ENCODE results near the gene LMBRD2. TPM values are rescaled to one million over a fixed set of nuclear protein-coding genes. Genes with fewer than 3 reads are reported as not detected.

The LMBRD2 gene
- total and polyA plus RNA-seq, 2 donors (not counting 1 experiment from before 2014, with no cell fraction given) = 2.1 to 10.0 TPM

DNA sequence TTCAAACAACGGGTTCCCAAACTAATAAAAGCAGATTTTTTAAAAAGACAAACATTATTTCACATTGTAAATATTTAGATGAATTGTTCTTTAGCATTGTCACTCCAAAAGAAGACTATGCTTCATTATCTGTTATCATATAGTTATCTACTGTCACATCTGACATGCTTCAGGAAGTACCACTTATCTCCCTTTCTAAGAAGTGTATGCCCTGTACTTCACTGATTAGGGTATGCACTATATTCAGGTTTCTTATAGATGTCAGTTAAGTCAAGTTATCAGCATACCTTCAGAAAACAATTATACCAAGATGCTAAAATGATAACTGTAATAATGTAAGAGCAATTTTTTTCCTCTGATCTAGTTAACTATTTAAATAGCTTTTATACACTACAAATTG is 40.4 kb downstream of the LMBRD2 start:
- no peaks in the 10 kb centered on the region for H3K4me1 ChIP-seq (ENCODE audit: control insufficient read depth in 2 of 2, insufficient read depth in 2 of 2, low read length in 2 of 2)
- no peak for ATAC-seq (ENCODE audit: low read depth)
- no peak overlapping the region for H2AFZ ChIP-seq (ENCODE audit: insufficient read depth, low read depth, low read length, poor library complexity, severe bottlenecking)
- no peaks in the 10 kb centered on the region for H3K27me3 ChIP-seq (replicated peaks in 1 of 4; ENCODE audit: control extremely low read depth in 1 of 4, control insufficient read depth in 3 of 4, insufficient read depth in 4 of 4, low read length in 3 of 4)
- no peaks in the 10 kb centered on the region for H3K27me3 Mint-ChIP-seq
- no peaks in the 10 kb centered on the region for H4K20me1 ChIP-seq (ENCODE audit: control insufficient read depth, insufficient read depth, low read length, poor library complexity, severe bottlenecking)
- H3K9me3 Mint-ChIP-seq (ENCODE audit: insufficient read depth) = no peaks in the 10 kb centered on the region
- no peak overlapping the region for H3K4me2 ChIP-seq (replicated peaks; ENCODE audit: low read depth, low read length, poor library complexity, severe bottlenecking)
- no peak overlapping the region for H3K4me3 Mint-ChIP-seq
- no peak overlapping the region for H3K9ac ChIP-seq (ENCODE audit: low read length)
- no peak for DNase-seq
- no peak overlapping the region for H3K27ac ChIP-seq (ENCODE audit: low read length in 2 of 2)
- H3K9me3 ChIP-seq (ENCODE audit: control extremely low read depth in 1 of 3, control insufficient read depth in 2 of 3, insufficient read depth in 1 of 3, low read length in 2 of 3) = no peaks in the 10 kb centered on the region
- no peaks in the 10 kb centered on the region for H3K79me2 ChIP-seq (ENCODE audit: control insufficient read depth, insufficient read depth, low read length)
- CTCF ChIA-PET = no interaction called here
- peaks cover 14 to 47% of the 10 kb centered on the region in 2 experiments for H3K36me3 ChIP-seq (replicated peaks in 1 of 2; ENCODE audit: control extremely low read depth in 1 of 2, control insufficient read depth in 1 of 2, extremely low read depth in 1 of 2, insufficient read depth in 2 of 2, low read length in 1 of 2)
- H3K27ac Mint-ChIP-seq = no peak overlapping the region
- TF ChIP-seq, protein P1, sequence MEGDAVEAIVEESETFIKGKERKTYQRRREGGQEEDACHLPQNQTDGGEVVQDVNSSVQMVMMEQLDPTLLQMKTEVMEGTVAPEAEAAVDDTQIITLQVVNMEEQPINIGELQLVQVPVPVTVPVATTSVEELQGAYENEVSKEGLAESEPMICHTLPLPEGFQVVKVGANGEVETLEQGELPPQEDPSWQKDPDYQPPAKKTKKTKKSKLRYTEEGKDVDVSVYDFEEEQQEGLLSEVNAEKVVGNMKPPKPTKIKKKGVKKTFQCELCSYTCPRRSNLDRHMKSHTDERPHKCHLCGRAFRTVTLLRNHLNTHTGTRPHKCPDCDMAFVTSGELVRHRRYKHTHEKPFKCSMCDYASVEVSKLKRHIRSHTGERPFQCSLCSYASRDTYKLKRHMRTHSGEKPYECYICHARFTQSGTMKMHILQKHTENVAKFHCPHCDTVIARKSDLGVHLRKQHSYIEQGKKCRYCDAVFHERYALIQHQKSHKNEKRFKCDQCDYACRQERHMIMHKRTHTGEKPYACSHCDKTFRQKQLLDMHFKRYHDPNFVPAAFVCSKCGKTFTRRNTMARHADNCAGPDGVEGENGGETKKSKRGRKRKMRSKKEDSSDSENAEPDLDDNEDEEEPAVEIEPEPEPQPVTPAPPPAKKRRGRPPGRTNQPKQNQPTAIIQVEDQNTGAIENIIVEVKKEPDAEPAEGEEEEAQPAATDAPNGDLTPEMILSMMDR (IDR thresholded peaks at IDR 0.05) = no peak
- no peak for TF ChIP-seq EZH2 (IDR thresholded peaks at IDR 0.05; ENCODE audit: borderline replicate concordance, insufficient read depth, low read depth, low read length, poor library complexity, severe bottlenecking)
- POLR2A ChIA-PET = no interaction called here
- WGBS (ENCODE audit: insufficient coverage) = no CpG with 5 or more reads among the region's 1 CpG
- H3K4me3 ChIP-seq (ENCODE audit: control extremely low read depth in 1 of 5, extremely low read depth in 1 of 5, insufficient read depth in 1 of 5, low read depth in 2 of 5, low read length in 4 of 5) = no peak overlapping the region
- intact Hi-C loops (cut with micrococcal nuclease) = no loop called here
- no peaks in the 10 kb centered on the region for H3K4me1 Mint-ChIP-seq

DNA sequence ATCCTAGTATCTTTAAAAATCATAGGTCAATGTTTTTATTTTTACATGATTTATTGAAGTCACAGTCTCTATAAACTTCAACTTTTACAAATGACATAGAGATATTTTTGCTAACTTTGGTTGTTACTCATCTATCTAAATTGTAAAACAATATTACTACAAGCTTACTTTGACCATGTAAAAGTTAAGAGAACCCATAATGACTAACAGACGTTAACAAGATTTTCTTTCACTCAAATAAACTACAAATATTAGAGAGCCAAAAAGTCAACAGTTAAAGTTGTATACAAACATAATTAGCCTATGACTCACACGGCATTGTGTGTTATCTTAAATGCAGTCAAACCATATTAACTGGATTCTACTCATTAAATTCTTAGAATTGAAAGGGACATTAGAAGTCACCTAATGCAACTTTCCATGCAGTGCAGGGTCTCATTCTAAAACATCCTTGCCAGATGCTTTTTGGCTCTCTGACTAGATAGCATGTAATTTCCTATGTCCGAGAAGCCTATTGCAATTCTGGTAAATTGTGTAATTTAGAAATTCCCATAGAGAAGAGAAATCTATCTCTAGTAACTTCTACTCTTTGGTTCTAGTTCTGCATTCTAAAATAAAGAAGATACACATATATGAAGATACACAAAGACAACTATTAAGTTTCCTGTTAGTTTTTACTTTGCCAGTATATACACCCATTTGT is 42.8 kb downstream of the LMBRD2 start:
- intact Hi-C loops (cut with micrococcal nuclease) = no loop called here

More for the DNA sequence above, 42.8 kb downstream of the LMBRD2 start:
- Histone ChIP-seq H3K4me2 (replicated peaks; ENCODE audit: low read depth, low read length, poor library complexity, severe bottlenecking) (no peak overlapping the region), H3K4me1 (ENCODE audit: control insufficient read depth in 2 of 2, insufficient read depth in 2 of 2, low read length in 2 of 2) (no peaks in the 10 kb centered on the region), H4K20me1 (ENCODE audit: control insufficient read depth, insufficient read depth, low read length, poor library complexity, severe bottlenecking) (no peaks in the 10 kb centered on the region), H3K36me3 (replicated peaks in 1 of 2; ENCODE audit: control extremely low read depth in 1 of 2, control insufficient read depth in 1 of 2, extremely low read depth in 1 of 2, insufficient read depth in 2 of 2, low read length in 1 of 2) (peaks cover 21 to 60% of the 10 kb centered on the region in 2 experiments), H3K9me3 (ENCODE audit: control extremely low read depth in 1 of 3, control insufficient read depth in 2 of 3, insufficient read depth in 1 of 3, low read length in 2 of 3) (no peaks in the 10 kb centered on the region), H3K27me3 (replicated peaks in 1 of 4; ENCODE audit: control extremely low read depth in 1 of 4, control insufficient read depth in 3 of 4, insufficient read depth in 4 of 4, low read length in 3 of 4) (no peaks in the 10 kb centered on the region), H2AFZ (ENCODE audit: insufficient read depth, low read depth, low read length, poor library complexity, severe bottlenecking) (no peak overlapping the region), H3K27ac (ENCODE audit: low read length in 2 of 2) (no peak overlapping the region), H3K79me2 (ENCODE audit: control insufficient read depth, insufficient read depth, low read length) (no peaks in the 10 kb centered on the region), H3K4me3 (ENCODE audit: control extremely low read depth in 1 of 5, extremely low read depth in 1 of 5, insufficient read depth in 1 of 5, low read depth in 2 of 5, low read length in 4 of 5) (no peak overlapping the region), H3K9ac (ENCODE audit: low read length) (no peak overlapping the region)
- H3K27me3 Mint-ChIP-seq = no peaks in the 10 kb centered on the region
- no CpG with 5 or more reads among the region's 3 CpGs for WGBS (ENCODE audit: insufficient coverage)
- CTCF ChIA-PET = no interaction called here
- no peaks in the 10 kb centered on the region for H3K9me3 Mint-ChIP-seq (ENCODE audit: insufficient read depth)
- no peak overlapping the region for H3K27ac Mint-ChIP-seq
- H3K4me3 Mint-ChIP-seq = no peak overlapping the region
- no peak for DNase-seq
- ATAC-seq (ENCODE audit: low read depth) = no peak
- no peaks in the 10 kb centered on the region for H3K4me1 Mint-ChIP-seq
- no peak for TF ChIP-seq EZH2 (IDR thresholded peaks at IDR 0.05; ENCODE audit: borderline replicate concordance, insufficient read depth, low read depth, low read length, poor library complexity, severe bottlenecking)
- TF ChIP-seq, protein P1 (IDR thresholded peaks at IDR 0.05) = no peak
- POLR2A ChIA-PET = no interaction called here

Data from B cell (primary cell).